Cardiac ventricle fibroblast (primary cell): ENCODE measurements around the gene ATP5ME. TPM values are rescaled to one million over a fixed set of nuclear protein-coding genes. Genes with fewer than 3 reads are reported as not detected.

Experiments used
- total RNA-seq: library from RNA; depleted of rRNA; stranded (reverse); fragments of >200 nt; gene quantifications from 2 replicates; pipeline ENCODE4 v1.2.3, GENCODE V29; 2015

Gene ATP5ME
- total RNA-seq, result 74.0 and 78.8 TPM in 2 replicates

DNA sequence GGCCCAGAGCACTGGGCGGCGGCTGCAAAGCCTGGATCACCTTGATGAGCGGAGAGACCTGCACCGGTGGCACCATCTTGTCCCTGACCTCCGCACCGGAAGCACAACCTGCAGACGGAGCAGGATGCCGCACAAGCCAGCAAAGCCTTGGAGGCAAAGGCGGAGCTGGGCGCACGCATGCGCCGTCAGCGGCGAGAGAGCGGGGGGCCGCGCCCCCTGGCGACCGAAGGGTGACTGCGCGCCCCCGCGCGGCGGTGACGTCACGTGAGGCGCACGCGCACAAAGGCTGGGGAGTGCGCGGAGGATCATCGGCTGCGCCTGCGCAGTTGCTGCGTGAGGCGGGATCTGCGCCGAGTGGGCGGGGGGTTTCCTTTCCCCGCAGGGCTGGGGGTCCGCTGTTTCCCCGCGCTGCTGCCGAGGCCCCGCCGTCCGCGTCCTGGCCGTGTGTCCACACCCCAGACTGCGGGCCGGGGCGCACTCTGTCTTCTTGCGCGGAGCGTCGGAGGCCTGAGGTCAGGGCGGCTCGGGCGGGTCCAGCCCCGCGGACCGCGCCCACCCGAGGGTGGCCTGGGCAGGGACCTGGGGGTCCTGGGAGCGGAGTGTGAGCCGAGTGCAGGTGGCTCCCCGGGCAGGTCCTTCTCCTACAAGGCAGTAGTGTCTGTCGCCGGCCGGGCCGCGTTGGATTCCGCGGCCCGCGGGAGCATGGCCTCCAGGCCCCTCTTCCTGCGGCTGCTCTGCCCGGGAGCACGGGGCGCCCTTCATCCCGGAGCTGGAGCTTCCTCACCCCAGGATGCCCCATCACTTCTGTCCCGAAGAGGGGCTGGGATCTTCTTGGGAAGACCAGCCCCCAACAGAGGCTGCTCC lies at the start of gene ATP5ME, which contains the start of gene MYL5:
Gene ATP5ME, minus strand, starts transcription at position 105 of the 864 bp plus-strand sequence. Its CDS starts 29 bp downstream, at position 76.
Gene MYL5, plus strand, starts transcription at position 371 of the 864 bp plus-strand sequence. CDS start 3,485 bp downstream, outside the sequence.

DNA sequence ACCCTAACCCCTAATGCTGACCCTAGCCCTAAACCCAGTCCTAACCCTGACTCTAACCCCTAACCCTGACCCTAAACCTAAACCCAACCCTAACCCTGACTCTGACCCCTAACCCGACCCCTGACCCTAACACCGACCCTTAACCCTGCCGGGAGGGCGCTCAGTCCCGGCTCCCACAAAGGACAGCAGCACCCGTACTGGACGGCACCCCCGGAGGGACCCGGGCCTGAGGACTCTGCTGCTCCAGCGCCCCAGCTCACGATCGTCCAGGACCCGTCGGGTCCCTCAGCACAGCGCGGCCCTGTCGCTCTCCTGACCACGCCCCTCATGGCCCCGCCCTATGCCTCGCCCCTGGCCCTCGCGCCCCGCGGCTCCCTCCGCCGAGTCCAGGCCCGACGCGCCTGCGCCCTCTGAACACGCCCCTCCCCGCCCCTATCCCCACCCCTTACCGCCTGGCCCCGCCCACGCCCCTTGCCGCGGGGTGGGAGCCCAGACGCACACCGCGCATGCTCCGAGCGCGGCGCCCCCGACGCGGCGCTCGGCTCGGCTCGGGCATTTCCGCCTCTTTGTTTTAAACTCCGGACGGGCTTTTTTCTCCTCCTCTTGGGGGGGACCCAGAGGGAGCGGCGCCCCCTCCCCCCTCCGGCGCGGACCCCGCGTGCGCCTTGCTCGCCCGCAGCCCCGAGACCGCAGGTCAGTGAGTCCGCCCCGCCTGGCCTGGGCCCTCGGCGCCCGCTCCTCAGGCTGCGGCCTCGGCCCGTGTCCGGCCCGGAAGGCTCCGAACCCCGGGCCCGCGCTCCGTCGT lies 31.4 kb upstream of the ATP5ME start, which contains the start of gene PCGF3:
Gene PCGF3, plus strand, starts transcription at position 555 of the 805 bp plus-strand sequence. CDS start 27,849 bp downstream, outside the sequence.

GRCh38 chr4:688854-689681 lies 15.0 kb upstream of the ATP5ME start, which contains the start of gene SLC49A3:
Gene SLC49A3 (minus strand): TSS chr4:689151. CDS start chr4:689127, 24 bp downstream.

DNA sequence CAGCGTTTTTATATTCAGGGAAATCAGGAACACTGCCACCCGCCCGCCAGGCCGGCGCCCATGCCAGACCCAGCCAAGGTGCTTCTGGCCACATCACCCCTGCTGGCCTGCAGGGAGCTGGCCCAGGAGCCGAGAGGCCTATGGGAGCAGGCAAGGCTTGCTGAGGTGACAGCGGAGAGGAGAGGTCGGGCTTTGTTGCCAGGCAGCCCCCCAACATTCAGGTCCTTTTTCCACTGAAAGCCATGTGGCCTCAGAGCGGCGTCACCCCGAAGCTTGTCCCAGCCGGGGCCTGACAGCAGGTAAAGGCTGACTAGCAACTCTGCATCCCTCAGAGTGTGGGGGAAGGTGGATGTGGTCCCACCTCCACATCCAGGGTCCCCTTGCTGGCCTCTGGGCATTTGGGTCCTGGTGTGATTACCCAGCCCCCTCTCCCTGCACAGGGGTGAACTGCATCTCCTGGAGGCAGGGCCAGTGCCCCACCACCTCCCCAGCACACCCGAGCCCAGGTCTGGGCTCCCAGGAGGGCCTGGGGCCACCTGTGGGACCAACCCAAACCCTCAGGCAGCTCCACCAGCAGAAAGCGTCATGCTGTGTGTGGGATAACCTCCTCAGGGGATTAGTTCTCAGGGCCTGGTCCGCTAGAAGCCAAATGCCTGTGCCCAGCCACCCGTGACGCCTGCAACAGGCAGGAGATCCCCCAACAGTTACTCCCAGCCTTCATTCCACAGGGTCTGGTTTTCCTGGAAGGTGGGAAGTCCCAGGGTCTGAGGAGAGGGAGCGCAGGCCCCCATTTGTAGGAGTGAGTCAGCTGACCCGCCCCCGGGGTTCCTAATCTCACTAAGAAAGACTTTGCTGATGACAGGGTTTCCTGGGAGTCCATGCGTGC lies 49.1 kb downstream of the ATP5ME start, which contains the start of gene PDE6B:
Gene PDE6B, plus strand, starts transcription at position 869 of the 886 bp plus-strand sequence. CDS start 54 bp downstream, outside the sequence.

Other genes with a start within 250 kb of the ATP5ME start
- gene ZNF721, start 175.1 kb downstream of the ATP5ME start, total RNA-seq, result 10.3 and 12.3 TPM in 2 replicates
- gene PIGG, start 175.1 kb downstream of the ATP5ME start, total RNA-seq, result 30.4 and 31.8 TPM in 2 replicates
- gene TMEM271, start 98.0 kb downstream of the ATP5ME start, total RNA-seq, result not detected in 2 replicates
- gene PDE6B, start 48.7 kb downstream of the ATP5ME start, total RNA-seq, result not detected in 2 replicates
- gene MYL5, start 266 bp upstream of the ATP5ME start, total RNA-seq, result 6.1 and 14.7 TPM in 2 replicates
- 9.0 and 11.0 TPM in 2 replicates for gene SLC49A3, start 14.9 kb upstream of the ATP5ME start, total RNA-seq
- 25.6 and 53.5 TPM in 2 replicates for gene PCGF3, start 31.6 kb upstream of the ATP5ME start, total RNA-seq
- gene CPLX1, start 151.9 kb upstream of the ATP5ME start, total RNA-seq, result not detected in 2 replicates